HCT116 (cell line): ENCODE measurements around the gene MXI1. TPM values are rescaled to one million over a fixed set of nuclear protein-coding genes. Genes with fewer than 3 reads are reported as not detected.

Experiments
- ATAC-seq: fragments of 200-7000 bp; cut with Tn5 transposase; 2 replicates; pipeline ENCODE4 v1.9.1; 2020; ENCODE audit warnings: mild to moderate bottlenecking, moderate library complexity
- BruUV-seq: library from RNA; stranded (reverse); fragments of 400-500 nt; replicated peaks from 2 replicates; lab custom pipeline; 2021; lab: Mats Ljungman, UMichigan
- CTCF ChIA-PET: fragments of 300-600 bp; sonication (Branson Sonifier 250); formaldehyde crosslinking; loops from one replicate; lab custom pipeline; 2021; ENCODE audit warnings: antibody characterized with exemption; lab: Charles Lee
- POLR2A ChIA-PET: fragments of 300-600, 350-600 bp; sonication (Branson Sonifier 250); formaldehyde crosslinking; loops from one replicate; lab custom pipeline; 2021; ENCODE audit warnings: antibody characterized with exemption; lab: Charles Lee
- RAD21 ChIA-PET, 2 experiments: fragments of 300-600 bp; sonication (Branson Sonifier 250); formaldehyde crosslinking; loops; one replicate each; lab custom pipeline; 2023; ENCODE audit warnings: low total read pairs in 2 of 2; ENCODE audit not compliant: uncharacterized antibody in 2 of 2, unreplicated experiment in 2 of 2, low non-redundant PET in 1 of 2; lab: Charles Lee
- DNase-seq: peaks from one replicate; pipeline ENCODE4 v3.0.0-alpha.2; 2010; ENCODE audit warnings: low read depth, low spot score
- H2AFZ ChIP-seq: fragments of 200-600 bp; shearing (Covaris generic), sonication (generic); 2 replicates; pipeline ENCODE4 v1.6.1; 2017; ENCODE audit warnings: low read depth, mixed run types, mixed read lengths, antibody characterized with exemption, low read length; ENCODE audit not compliant: poor library complexity, severe bottlenecking
- H3K27ac ChIP-seq: 2 replicates; pipeline ENCODE4 v1.5.1; 2012; ENCODE audit warnings: low read depth, low read length
- H3K27me3 ChIP-seq: fragments of 200-600 bp; sonication (generic); 2 replicates; pipeline ENCODE4 v1.6.1; 2016; ENCODE audit warnings: mixed run types, low read length, mixed read lengths; ENCODE audit not compliant: insufficient read depth
- H3K36me3 ChIP-seq, 2 experiments: fragments of 200-500 bp in 1 of 2; fragments of 200-600 bp in 1 of 2; sonication (Bioruptor generic) in 1 of 2; sonication (generic) in 1 of 2; 2 replicates each; pipeline versions ENCODE4 v1.5.1 to v1.6.1; 2014 to 2016; ENCODE audit warnings: low read length in 2 of 2, inconsistent platforms in 1 of 2, mixed read lengths in 1 of 2, mixed run types in 1 of 2; ENCODE audit not compliant: insufficient read depth in 2 of 2, control insufficient read depth in 1 of 2
- H3K4me1 ChIP-seq, 2 experiments: fragments of 200-600 bp in 1 of 2; sonication (generic) in 1 of 2; 2 replicates each; pipeline versions ENCODE4 v1.5.1 to v1.6.1; 2012 to 2017; ENCODE audit warnings: low read length in 2 of 2, inconsistent platforms in 1 of 2, mild to moderate bottlenecking in 1 of 2, mixed read lengths in 1 of 2, mixed run types in 1 of 2, moderate library complexity in 1 of 2; ENCODE audit not compliant: insufficient read depth in 2 of 2, control insufficient read depth in 1 of 2
- H3K4me2 ChIP-seq: fragments of 200-600 bp; sonication (generic); 2 replicates; pipeline ENCODE4 v1.6.1; 2017; ENCODE audit warnings: mixed run types, low read length, mixed read lengths
- H3K4me3 ChIP-seq, 2 experiments: fragments of 200-600 bp in 1 of 2; sonication (generic) in 1 of 2; replicated peaks in 1 of 2; 2 replicates each; pipeline ENCODE4 v1.5.1; 2011 to 2016; ENCODE audit warnings: low read length in 2 of 2, control low read depth in 1 of 2, low read depth in 1 of 2, mild to moderate bottlenecking in 1 of 2, mixed read lengths in 1 of 2, mixed run types in 1 of 2
- H3K79me2 ChIP-seq: fragments of 200-600 bp; sonication (generic); 2 replicates; pipeline ENCODE4 v1.6.1; 2017; ENCODE audit warnings: mild to moderate bottlenecking, mixed run types, low read length, moderate library complexity, mixed read lengths; ENCODE audit not compliant: insufficient read depth
- H3K9ac ChIP-seq: fragments of 200-600 bp; sonication (generic); 2 replicates; pipeline ENCODE4 v1.6.1; 2016; ENCODE audit warnings: low read length, mixed read lengths
- H3K9me2 ChIP-seq: fragments of 200-600 bp; sonication (generic), shearing (Covaris generic); 2 replicates; pipeline ENCODE4 v1.6.1; 2017; ENCODE audit warnings: mixed run types, mild to moderate bottlenecking, moderate library complexity; ENCODE audit not compliant: insufficient read depth
- H3K9me3 ChIP-seq, 2 experiments: fragments of 200-500 bp in 1 of 2; fragments of 200-600 bp in 1 of 2; sonication (Bioruptor generic) in 1 of 2; sonication (generic) in 1 of 2; 2 replicates each; pipeline ENCODE4 v1.6.1; 2014 to 2017; ENCODE audit warnings: low read length in 2 of 2, mixed read lengths in 2 of 2, inconsistent platforms in 1 of 2, low read depth in 1 of 2, mild to moderate bottlenecking in 1 of 2, mixed run types in 1 of 2, moderate library complexity in 1 of 2; ENCODE audit not compliant: control insufficient read depth in 1 of 2, insufficient read depth in 1 of 2
- H4K20me1 ChIP-seq: fragments of 200-600 bp; sonication (generic), shearing (Covaris generic); 2 replicates; pipeline ENCODE4 v1.6.1; 2017; ENCODE audit warnings: mixed run types, mild to moderate bottlenecking, moderate library complexity; ENCODE audit not compliant: insufficient read depth
- CEBPB ChIP-seq: IDR thresholded peaks from 2 replicates; pipeline ENCODE4 v1.6.1; 2012; ENCODE audit warnings: low read depth
- FOSL1 ChIP-seq: IDR thresholded peaks from 2 replicates; pipeline ENCODE4 v1.6.1; 2012; ENCODE audit warnings: low read depth
- JUND ChIP-seq: IDR thresholded peaks from 2 replicates; pipeline ENCODE4 v1.6.1; 2012
- POLR2AphosphoS5 ChIP-seq: IDR thresholded peaks from 2 replicates; pipeline ENCODE4 v1.6.1; 2011; ENCODE audit warnings: mild to moderate bottlenecking, low read depth, low read length, moderate library complexity
- RAD21 ChIP-seq: IDR thresholded peaks from 2 replicates; pipeline ENCODE4 v1.6.1; 2012; ENCODE audit warnings: low read depth, mild to moderate bottlenecking
- SIN3A ChIP-seq: IDR thresholded peaks from 2 replicates; pipeline ENCODE4 v1.6.1; 2012; ENCODE audit warnings: low read depth
- ZNF274 ChIP-seq: fragments of 200-500 bp; sonication (Bioruptor generic); IDR thresholded peaks from 2 replicates; pipeline ENCODE4 v1.6.1; 2014; ENCODE audit warnings: mild to moderate bottlenecking, low read depth, low read length, inconsistent platforms
- intact Hi-C: fragments of 100-400 bp; cut with micrococcal nuclease; formaldehyde crosslinking; loops from 2 replicates; pipeline ENCODE4 v1.10.0; 2022
- total RNA-seq: library from RNA; stranded (reverse); gene quantifications from one replicate; pipeline ENCODE4 v1.2.1, GENCODE V29; 2021; ENCODE audit not compliant: unreplicated experiment
- TF ChIP-seq, protein P1 (sequence below): IDR thresholded peaks from 2 replicates; pipeline ENCODE4 v1.6.1; 2012
- TF ChIP-seq, protein P2 (sequence below): IDR thresholded peaks from 2 replicates; pipeline ENCODE4 v1.6.1; 2012

Gene MXI1
- total RNA-seq, 1 experiment from 2014 or later: 57.0 TPM

DNA sequence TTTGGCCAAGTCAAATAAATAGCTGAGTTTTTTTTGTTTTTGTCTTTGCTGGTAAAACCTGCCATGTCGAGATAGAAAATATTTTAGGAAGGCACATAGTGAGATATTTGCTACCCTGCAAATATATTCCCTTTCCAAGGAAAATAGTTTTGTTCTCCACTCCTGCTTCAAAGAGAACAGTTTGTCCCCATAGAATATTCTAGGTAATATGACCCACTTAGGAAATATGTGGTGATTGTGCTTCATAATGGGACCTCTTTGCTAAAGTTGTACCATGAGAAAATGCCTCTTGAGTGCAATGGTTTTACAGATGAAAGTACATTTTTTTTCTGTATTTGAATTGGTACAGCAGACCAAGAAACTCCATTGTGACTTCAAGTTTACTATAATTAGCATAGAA lies 55.8 kb downstream of the MXI1 start:
- intact Hi-C loops: no loop called here
- TF ChIP-seq, protein P1, sequence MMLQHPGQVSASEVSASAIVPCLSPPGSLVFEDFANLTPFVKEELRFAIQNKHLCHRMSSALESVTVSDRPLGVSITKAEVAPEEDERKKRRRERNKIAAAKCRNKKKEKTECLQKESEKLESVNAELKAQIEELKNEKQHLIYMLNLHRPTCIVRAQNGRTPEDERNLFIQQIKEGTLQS: no peak
- TF ChIP-seq FOSL1: no peak
- Histone ChIP-seq H3K9me2 (no peaks in the 10 kb centered on the region), H3K79me2 (no peaks in the 10 kb centered on the region), H3K4me1 (no peaks in the 10 kb centered on the region), H3K4me2 (no peak overlapping the region), H3K4me3 (no peak overlapping the region), H3K9me3 (no peaks in the 10 kb centered on the region), H3K36me3 (no peaks in the 10 kb centered on the region; a peak in 1 of 4 replicates), H2AFZ (no peak overlapping the region), H4K20me1 (no peaks in the 10 kb centered on the region), H3K9ac (no peak overlapping the region), H3K27me3 (no peaks in the 10 kb centered on the region), H3K27ac (no peak overlapping the region)
- ChIA-PET CTCF (interaction anchor here (0.8 to 1.0 kb wide), 2 partner anchors 18 to 125 kb away, joined by 3 to 4 read pairs; no protein-coding TSS in a partner anchor), RAD21 (no interaction called here), POLR2A (no interaction called here)
- no peak for DNase-seq
- ATAC-seq: no peak
- BruUV-seq: no TSS peak

DNA sequence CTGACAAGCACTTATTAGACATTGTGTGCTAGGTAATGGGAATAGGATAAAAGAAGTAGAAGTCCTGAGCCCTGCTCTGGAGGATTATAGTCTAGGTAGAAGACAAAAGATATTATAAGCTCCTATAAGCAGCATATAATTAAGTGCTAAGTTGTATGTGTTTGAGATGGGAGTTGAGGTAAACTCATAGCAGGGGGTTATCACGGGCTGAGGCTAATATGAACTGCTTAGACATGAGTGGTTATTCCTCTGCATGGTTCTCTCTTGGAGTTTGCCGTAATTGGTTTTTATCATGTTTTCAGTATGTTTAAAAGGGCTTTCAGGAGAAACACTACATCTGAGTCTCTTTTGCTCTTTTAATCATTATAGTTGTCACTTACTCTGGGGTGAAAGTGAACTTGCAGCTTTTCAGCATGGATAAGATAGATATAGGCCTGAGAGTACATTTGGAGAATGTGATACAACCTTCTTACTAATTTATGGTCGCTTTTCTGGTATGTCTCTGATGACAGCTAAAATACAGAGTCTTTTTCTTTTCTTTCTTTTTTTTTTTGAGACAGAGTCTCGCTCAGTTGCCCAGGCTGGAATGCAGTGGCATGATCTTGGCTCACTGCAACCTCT lies 58.3 kb downstream of the MXI1 start:
- no peaks in the 10 kb centered on the region for H3K79me2 ChIP-seq
- no peak overlapping the region for H3K4me2 ChIP-seq
- no peak overlapping the region for H2AFZ ChIP-seq
- H3K27ac ChIP-seq: no peak overlapping the region
- no peak for TF ChIP-seq ZNF274
- TF ChIP-seq CEBPB: no peak
- TF ChIP-seq RAD21: no peak
- no peak for TF ChIP-seq POLR2AphosphoS5
- TF ChIP-seq, protein P2, sequence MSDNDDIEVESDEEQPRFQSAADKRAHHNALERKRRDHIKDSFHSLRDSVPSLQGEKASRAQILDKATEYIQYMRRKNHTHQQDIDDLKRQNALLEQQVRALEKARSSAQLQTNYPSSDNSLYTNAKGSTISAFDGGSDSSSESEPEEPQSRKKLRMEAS: no peak
- TF ChIP-seq SIN3A: no peak
- TF ChIP-seq, protein P1: no peak
- TF ChIP-seq JUND: no peak
- intact Hi-C loops: no loop called here
- DNase-seq (no peak), ATAC-seq (no peak)
- no peaks in the 10 kb centered on the region; a peak in 1 of 4 replicates for H3K36me3 ChIP-seq
- no peaks in the 10 kb centered on the region for H3K9me2 ChIP-seq
- no peaks in the 10 kb centered on the region for H3K27me3 ChIP-seq
- H3K4me1 ChIP-seq: no peaks in the 10 kb centered on the region
- no TSS peak for BruUV-seq
- ChIA-PET POLR2A (no interaction called here), CTCF (interaction anchor here (1.0 kb wide), 1 partner anchor 335 kb away, joined by 3 read pairs; no protein-coding TSS in a partner anchor), RAD21 (no interaction called here)
- no peaks in the 10 kb centered on the region for H3K9me3 ChIP-seq
- H3K9ac ChIP-seq: no peak overlapping the region
- no peaks in the 10 kb centered on the region for H4K20me1 ChIP-seq
- H3K4me3 ChIP-seq: no peak overlapping the region
